GM21737 (cell line): ENCODE measurements around the gene DOCK4.

ENCODE experiments used
- ATAC-seq: cut with Tn5 transposase; IDR thresholded peaks from one replicate; pipeline ENCODE4 v1.9.1; 2021; ENCODE audit warnings: mild to moderate bottlenecking, moderate library complexity; ENCODE audit not compliant: unreplicated experiment

DOCK4 gene

DNA sequence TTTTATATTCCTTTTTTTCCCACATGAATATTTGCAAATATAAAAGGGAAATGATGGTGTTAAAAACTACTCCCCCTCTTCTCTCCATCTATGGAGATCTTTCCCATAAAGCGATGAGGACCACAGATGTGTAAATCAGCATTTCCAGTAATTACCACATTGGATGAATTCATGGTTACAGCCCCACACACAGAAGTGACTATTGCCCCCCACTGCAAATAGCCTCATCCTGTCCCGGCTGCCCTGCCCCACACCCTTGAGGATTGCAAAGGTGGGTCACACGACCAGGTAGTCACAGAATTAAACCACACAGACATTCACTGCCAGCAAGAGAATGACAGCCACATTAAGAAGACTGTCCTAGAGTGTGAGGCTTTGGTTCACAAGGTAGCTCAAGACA lies 145.1 kb downstream of the DOCK4 start:
- ATAC-seq, result no peak

DNA sequence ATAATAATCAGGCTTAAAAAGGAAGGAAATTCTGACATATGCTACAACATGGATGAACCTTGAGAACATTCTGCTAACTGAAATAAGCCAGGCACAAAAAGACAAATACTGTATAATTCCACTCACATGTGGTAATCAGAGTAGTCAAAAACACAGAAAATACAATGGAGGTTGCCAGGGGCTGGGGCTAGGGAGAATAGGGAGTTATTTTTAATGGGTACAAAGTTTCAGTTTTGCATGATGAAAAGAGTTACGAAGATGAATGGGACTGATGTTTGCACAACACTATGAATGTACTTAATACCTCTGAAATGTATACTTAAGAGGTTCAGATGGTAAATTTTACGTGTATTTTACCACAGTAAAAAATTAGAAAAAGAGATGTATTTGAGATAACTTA lies 145.6 kb downstream of the DOCK4 start:
- no peak for ATAC-seq

- ATAC-seq, result no peak
Measured at GRCh38 chr7:112059675-112060074, 146.5 kb downstream of the DOCK4 start.

- no peak for ATAC-seq
Measured at GRCh38 chr7:112058686-112059085, 147.5 kb downstream of the DOCK4 start.

DNA sequence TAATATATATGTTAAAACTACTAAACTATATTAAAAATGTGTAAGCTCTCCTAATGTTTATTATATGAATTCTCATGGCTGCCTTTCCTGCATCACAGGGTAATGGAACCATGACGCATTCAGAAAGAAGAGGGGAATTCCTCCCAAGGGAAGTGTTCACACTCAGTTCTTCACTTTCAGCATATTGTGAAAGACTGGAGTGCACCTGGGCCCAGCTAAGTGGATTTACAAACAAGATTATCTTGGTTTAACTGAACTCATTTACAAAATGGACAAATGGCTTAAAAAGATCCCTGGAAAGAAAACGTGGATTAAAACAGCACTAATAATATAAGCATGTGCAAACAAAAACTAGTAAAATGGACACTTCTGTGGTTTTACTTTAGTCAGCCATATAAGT lies 149.8 kb downstream of the DOCK4 start:
- ATAC-seq, result peak; percentile 83

GRCh38 chr7:112053737-112054069 lies 152.5 kb downstream of the DOCK4 start:
- ATAC-seq, result no peak

GRCh38 chr7:112052993-112053736 lies 153.0 kb downstream of the DOCK4 start:
- no peak for ATAC-seq

DNA sequence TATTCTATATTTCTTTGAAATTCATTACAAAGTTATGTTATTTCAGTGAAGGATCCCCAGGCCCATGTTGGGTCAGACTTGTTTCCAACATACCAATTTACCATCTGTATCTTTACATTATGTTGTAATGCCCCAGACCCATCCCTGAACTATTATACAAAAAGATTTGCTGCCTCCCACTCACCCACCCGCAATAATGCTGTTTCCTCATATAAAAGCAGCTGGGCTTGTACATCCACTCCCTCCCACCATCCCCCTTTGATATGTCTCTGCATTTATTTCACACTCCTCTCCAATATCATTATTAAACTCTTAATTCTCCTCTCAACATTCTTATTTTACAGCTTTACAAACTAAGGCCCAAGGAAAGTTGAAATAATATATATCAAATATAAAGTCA lies 153.7 kb downstream of the DOCK4 start:
- ATAC-seq, result no peak

DNA sequence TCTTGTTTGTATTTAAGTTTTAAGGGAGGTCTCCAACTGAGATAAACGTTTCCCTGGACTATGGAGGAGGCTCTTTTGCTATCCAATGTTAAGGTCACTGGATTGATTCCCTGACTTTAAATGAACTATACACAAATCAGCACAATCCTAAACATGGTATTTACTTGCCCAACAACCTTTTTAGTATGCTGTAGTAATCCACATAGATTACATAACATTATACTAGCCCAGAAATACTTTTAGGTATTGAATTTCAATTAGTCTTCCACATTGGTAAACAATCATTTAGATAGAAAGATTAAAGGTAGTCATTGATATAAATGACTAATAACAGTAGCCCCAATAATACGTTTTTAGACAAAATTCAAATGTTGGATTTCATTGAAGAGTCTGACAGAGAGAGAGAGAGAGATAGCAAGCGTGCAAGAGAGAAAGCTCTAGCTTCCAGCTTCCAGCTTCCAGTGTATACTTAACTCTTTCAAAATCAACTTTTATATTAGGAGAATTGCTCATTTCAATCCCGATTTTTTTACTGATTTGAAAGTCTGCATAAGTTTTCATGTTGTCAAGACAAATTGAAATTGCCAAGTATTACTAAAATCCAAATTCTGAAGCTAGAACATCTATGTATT lies 155.8 kb downstream of the DOCK4 start:
- no peak for ATAC-seq

DNA sequence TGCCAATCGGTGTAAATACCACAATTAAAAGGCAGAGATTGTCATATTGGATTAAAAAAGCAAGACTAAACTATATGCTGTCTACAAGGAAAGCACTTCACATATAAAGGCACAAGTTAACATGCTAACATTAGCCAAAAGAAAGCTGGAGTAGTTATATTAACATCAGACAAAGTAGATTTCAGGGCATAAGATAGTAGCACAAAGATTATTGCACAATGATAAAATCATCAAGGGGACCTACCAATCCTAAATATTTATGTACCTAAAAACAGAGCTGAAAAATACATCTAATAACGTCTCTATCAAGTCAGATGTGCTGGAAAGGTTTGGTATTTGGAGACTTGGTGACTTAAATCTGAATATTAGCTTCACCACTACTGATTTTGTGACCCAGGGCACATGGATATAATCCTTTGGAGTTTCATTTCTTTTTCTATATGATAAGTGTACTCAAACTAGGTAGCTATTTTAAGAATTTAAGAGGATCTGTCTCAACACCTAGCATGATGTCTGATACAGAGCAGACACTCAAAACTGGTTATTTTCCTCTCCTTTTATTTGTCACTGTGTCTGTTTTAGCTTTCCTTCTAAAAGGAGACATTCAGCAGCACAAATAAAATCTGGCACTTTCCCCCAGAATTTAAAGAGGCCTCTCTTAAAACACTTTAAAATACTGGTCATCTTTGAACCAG lies 156.5 kb downstream of the DOCK4 start:
- ATAC-seq, result no peak

DNA sequence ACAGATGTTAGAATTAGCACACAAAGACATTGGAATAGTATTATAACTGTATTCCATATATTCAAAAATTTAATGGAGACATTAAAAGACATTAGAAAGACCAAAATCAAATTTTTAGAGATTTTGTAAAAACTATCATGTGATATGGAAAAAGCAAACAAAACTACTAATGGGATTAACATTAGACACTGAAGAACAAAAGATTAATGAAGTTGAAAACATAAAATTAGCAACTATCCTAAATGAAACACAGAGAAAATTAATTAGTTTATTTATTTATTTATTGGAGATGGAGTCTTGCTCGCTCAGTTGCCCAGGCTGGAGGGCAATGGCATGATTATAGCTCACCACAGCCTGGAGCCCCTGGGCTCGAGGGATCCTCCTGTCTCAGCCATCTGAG lies 158.8 kb downstream of the DOCK4 start:
- ATAC-seq, result no peak

GRCh38 chr7:112045222-112045621 lies 161.0 kb downstream of the DOCK4 start:
- ATAC-seq, result no peak

GRCh38 chr7:112042631-112043030 lies 163.6 kb downstream of the DOCK4 start:
- no peak for ATAC-seq

- no peak for ATAC-seq
Measured at GRCh38 chr7:112038353-112038752, 167.8 kb downstream of the DOCK4 start.

DNA sequence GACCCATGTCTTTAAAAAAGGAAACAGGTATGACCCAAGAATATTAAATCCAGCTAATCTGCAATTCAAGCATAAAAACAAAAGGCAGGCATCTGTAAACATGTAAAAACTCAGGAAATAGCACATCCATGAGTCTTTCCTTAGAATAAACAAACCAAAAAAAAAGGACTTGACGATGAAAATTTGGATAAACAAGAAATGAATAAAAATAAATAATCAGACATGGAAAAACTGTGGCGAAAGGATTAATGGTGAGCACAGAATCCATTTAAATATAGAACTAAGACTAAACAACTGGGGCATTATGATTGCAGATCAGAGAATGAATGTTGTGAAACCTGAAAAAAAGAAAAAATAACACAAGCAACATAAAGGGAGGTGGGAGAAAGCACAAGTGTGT lies 170.1 kb downstream of the DOCK4 start:
- ATAC-seq, result no peak

GRCh38 chr7:112031689-112032088 lies 174.5 kb downstream of the DOCK4 start:
- no peak for ATAC-seq

GRCh38 chr7:112025556-112025955 lies 180.6 kb downstream of the DOCK4 start:
- ATAC-seq, result no peak

DNA sequence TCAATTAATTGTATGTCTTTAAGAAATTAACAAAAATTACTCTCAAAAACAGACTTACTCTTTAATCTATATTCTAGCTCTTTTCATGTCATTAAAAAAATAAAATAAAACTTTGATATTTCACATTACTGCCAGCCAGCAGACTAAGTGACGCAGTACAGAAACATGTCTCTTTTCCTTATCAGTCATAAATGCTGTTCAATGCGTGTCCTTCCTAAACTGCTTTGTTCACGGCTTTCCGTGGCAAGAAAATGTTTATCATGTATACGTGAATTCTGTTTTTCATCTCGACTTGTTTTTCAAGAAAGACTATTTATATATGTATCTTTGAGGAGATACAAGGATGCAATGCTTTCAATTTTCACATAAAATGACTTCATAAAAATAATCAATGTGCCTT lies 182.4 kb downstream of the DOCK4 start:
- no peak for ATAC-seq

GRCh38 chr7:112023282-112023681 lies 182.9 kb downstream of the DOCK4 start:
- no peak for ATAC-seq

DNA sequence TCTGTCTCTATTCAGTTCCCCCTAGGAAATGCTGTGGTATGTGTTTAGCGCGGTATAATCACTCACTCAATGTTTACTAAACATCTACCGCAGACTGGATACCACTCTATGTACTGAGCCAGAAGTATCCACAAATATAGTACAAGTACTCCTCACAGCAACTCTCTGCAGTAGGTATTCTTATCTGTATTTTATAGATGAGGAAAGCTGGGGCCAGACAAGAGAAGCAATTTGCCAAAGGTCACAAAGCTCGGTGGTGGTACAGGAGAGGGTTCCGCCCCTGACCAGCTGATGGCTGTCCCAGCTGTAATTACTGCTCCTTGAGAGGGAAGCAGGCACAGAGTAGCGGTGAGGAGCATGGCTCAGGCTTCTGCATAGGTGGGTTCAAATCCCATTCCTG lies 184.1 kb downstream of the DOCK4 start:
- ATAC-seq, result no peak

DNA sequence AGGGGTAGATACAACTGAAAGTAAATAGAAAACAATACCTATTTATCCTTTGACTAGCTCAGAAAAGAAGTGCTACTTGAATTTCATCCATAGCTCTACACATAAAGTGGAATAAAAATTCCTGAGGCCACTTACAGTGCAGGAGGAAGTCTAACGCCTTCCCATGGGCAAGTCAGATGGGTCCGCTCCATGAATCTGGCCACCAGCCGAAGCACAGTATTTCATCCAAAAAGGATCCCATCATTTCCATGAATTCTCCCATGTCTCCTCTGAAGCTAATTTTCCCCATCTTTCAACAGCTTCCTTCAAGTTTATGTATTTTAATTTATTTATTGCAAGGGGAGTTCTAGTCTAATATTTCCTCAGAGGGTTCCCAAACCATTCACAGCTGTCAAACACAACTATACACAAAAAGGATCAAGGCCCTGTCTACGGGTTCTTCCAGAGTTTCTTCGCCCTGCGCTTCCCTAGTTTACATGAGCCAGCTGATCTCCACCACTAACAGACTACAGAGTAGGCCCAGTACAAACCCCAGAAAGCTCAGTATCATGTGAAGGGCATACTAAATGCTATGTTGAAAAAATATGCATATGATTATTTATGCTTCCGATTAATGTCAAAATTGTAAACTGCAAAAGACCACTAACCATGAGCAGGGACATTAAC lies 184.7 kb downstream of the DOCK4 start:
- ATAC-seq, result no peak

DNA sequence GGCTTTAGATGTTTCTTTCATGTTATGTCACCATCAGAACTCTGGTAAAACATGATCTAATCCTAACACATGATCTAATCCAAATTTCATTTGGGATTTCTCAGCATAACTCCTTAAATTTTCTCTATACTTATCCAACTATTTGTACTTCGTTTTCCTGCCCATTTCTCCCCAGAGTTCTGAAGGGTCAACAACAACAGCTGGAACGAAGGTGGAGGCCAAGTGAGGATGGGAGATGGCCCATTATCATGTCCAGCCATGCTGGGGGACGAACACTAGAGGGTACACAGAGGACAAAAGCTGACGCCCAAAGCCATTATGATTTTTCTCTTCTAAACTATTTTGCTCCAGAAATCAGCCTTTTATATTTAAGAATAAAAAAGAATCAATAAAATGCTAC lies 185.4 kb downstream of the DOCK4 start:
- no peak for ATAC-seq
